ENCODE data around the gene PSMG1.
"Not testable (repeated sequence)": the region's sequence is repeated elsewhere in the genome, so short reads cannot be mapped to it uniquely, and the experiment has no call there.

PSMG1 gene

GRCh38 chr21:39156024-39156423 lies 27.2 kb downstream of the PSMG1 start:
- DNase-seq (ENCODE audit: low read depth in 2 of 2), result no peak

- DNase-seq (ENCODE audit: low read depth in 2 of 2), result no peak
Observed at GRCh38 chr21:39155578-39155977, 27.7 kb downstream of the PSMG1 start.

- no peak for DNase-seq (ENCODE audit: low read depth in 2 of 2)
Observed at GRCh38 chr21:39153842-39154241, 29.4 kb downstream of the PSMG1 start.

- no peak for DNase-seq (ENCODE audit: low read depth in 2 of 2)
Observed at GRCh38 chr21:39153373-39153772, 29.9 kb downstream of the PSMG1 start.

GRCh38 chr21:39152271-39152670 lies 31.0 kb downstream of the PSMG1 start:
- no peak for DNase-seq (ENCODE audit: low read depth in 2 of 2)

- DNase-seq (ENCODE audit: low read depth in 2 of 2), result no peak
Observed at GRCh38 chr21:39150877-39151276, 32.4 kb downstream of the PSMG1 start.

- DNase-seq (ENCODE audit: low read depth in 2 of 2), result no peak
Observed at GRCh38 chr21:39150316-39150715, 32.9 kb downstream of the PSMG1 start.

GRCh38 chr21:39149882-39150281 lies 33.4 kb downstream of the PSMG1 start:
- no peak for DNase-seq (ENCODE audit: low read depth in 2 of 2)

- no peak for DNase-seq (ENCODE audit: low read depth in 2 of 2)
Observed at GRCh38 chr21:39148975-39149374, 34.3 kb downstream of the PSMG1 start.

GRCh38 chr21:39144191-39144590 lies 39.1 kb downstream of the PSMG1 start:
- DNase-seq (ENCODE audit: low read depth in 2 of 2), result no peak

- DNase-seq (ENCODE audit: low read depth in 2 of 2), result no peak
Observed at GRCh38 chr21:39142972-39143371, 40.3 kb downstream of the PSMG1 start.

- no peak for DNase-seq (ENCODE audit: low read depth in 2 of 2)
Observed at GRCh38 chr21:39141502-39141901, 41.7 kb downstream of the PSMG1 start.

GRCh38 chr21:39137248-39138178 lies 45.7 kb downstream of the PSMG1 start:
- no peak for DNase-seq (ENCODE audit: low read depth in 2 of 2)

GRCh38 chr21:39136711-39137110 lies 46.5 kb downstream of the PSMG1 start:
- DNase-seq (ENCODE audit: low read depth in 2 of 2), result no peak

GRCh38 chr21:39136138-39136537 lies 47.1 kb downstream of the PSMG1 start:
- DNase-seq (ENCODE audit: low read depth in 2 of 2), result not testable (repeated sequence)

- no peak for DNase-seq (ENCODE audit: low read depth in 2 of 2)
Observed at GRCh38 chr21:39134288-39134810, 48.9 kb downstream of the PSMG1 start.

GRCh38 chr21:39132248-39132647 lies 51.0 kb downstream of the PSMG1 start:
- DNase-seq (ENCODE audit: low read depth in 2 of 2), result no peak

- DNase-seq (ENCODE audit: low read depth in 2 of 2), result no peak
Observed at GRCh38 chr21:39131791-39132190, 51.5 kb downstream of the PSMG1 start.

- DNase-seq (ENCODE audit: low read depth in 2 of 2), result no peak
Observed at GRCh38 chr21:39127506-39127905, 55.7 kb downstream of the PSMG1 start.

GRCh38 chr21:39126486-39126806 lies 56.8 kb downstream of the PSMG1 start:
- DNase-seq (ENCODE audit: low read depth in 2 of 2), result no peak

GRCh38 chr21:39125752-39126485 lies 57.3 kb downstream of the PSMG1 start:
- no peak for DNase-seq (ENCODE audit: low read depth in 2 of 2)
